Measurements from ENCODE around the gene IL17F.

- no peak for TF ChIP-seq CTCF (IDR thresholded peaks at IDR 0.05)
- no peak for TF ChIP-seq POLR2A (IDR thresholded peaks at IDR 0.05)
These were observed 34.5 kb downstream of the IL17F start for GRCh38 chr6:52209770-52210169.

Data from thyroid gland (tissue), 4 donors.